Aorta (tissue), 5 donors: ENCODE data around the gene MAGEB2. TPM values are rescaled to one million over a fixed set of nuclear protein-coding genes. Genes with fewer than 3 reads are reported as not detected.
"Not testable (repeated sequence)": the region's sequence is repeated elsewhere in the genome, so short reads cannot be mapped to it uniquely, and the experiment has no call there.

Experiments used
- ATAC-seq: fragments of 200-7000 bp; cut with Tn5 transposase; one replicate; pipeline ENCODE4 v1.9.1; 2022; ENCODE audit warnings: moderate library complexity; ENCODE audit not compliant: low FRiP score
- DNase-seq, 2 donors: peaks; one replicate each; pipeline ENCODE4 v3.0.0-alpha.2; 2020
- H3K27ac ChIP-seq, 2 donors: one replicate each; pipeline ENCODE4 v1.5.1; 2013; ENCODE audit warnings: low read length in 2 of 2, mild to moderate bottlenecking in 2 of 2, moderate library complexity in 2 of 2, control low read depth in 1 of 2, inconsistent platforms in 1 of 2, low read depth in 1 of 2
- H3K27me3 ChIP-seq, 2 donors: one replicate each; pipeline ENCODE4 v1.6.1; 2013; ENCODE audit warnings: control low read depth in 1 of 2, low read length in 1 of 2, mild to moderate bottlenecking in 1 of 2, moderate library complexity in 1 of 2; ENCODE audit not compliant: insufficient read depth in 2 of 2, control insufficient read depth in 1 of 2
- H3K36me3 ChIP-seq, 2 donors: one replicate each; pipeline ENCODE4 v1.6.1; 2013; ENCODE audit warnings: control low read depth in 1 of 2, low read length in 1 of 2, mild to moderate bottlenecking in 1 of 2; ENCODE audit not compliant: insufficient read depth in 2 of 2, control insufficient read depth in 1 of 2
- H3K4me1 ChIP-seq, 2 donors: one replicate each; pipeline ENCODE4 v1.6.1; 2013; ENCODE audit warnings: low read length in 2 of 2, control low read depth in 1 of 2, mild to moderate bottlenecking in 1 of 2, moderate library complexity in 1 of 2; ENCODE audit not compliant: insufficient read depth in 2 of 2, control insufficient read depth in 1 of 2
- H3K4me3 ChIP-seq, 2 donors: one replicate each; pipeline ENCODE4 v1.5.1; 2013; ENCODE audit warnings: low read length in 2 of 2, control low read depth in 1 of 2, mild to moderate bottlenecking in 1 of 2
- H3K9me3 ChIP-seq: one replicate; pipeline ENCODE4 v1.6.1; 2013; ENCODE audit warnings: mild to moderate bottlenecking, low read length; ENCODE audit not compliant: control insufficient read depth
- WGBS, 2 donors: extraction: QIAGEN DNeasy Blood & Tissue Kit; methylation state at CpG; one replicate each; pipeline ENCODE4 v1.1.7; 2013; 5-methylcytosine and 5-hydroxymethylcytosine counted together
- intact Hi-C, 2 donors: fragments of 100-400 bp; cut with DNase I; formaldehyde crosslinking; loops; one replicate each; pipeline versions ENCODE4 v1.14.2 to v1.15.0; 2022
- long read RNA-seq, 2 donors: library from polyadenylated mRNA; unstranded; transcript quantifications; one replicate each; pipeline ENCODE4 v2.0.0, GENCODE V29; 2020 to 2021
- polyA plus RNA-seq, 2 donors: library from polyadenylated mRNA; stranded (reverse); fragments of 200-250 nt; gene quantifications; one replicate each; pipeline ENCODE4 v1.2.3, GENCODE V29; 2013
- total RNA-seq, 2 donors: library from RNA; stranded (reverse); fragmentation: NEBNext Ultra II Directional; extraction: Animal tissue kit (Norgen Biotek cat#: 25700); gene quantifications; one replicate each; pipeline ENCODE4 v1.2.1, GENCODE V29; 2021
- donor health status: healthy with polysubstance abuse.
- donor health status: Bipolar disorder and iron deficiency.
- donor health status: DM: no; HTN: no; CAD: no.
- donor health status: DM: no; HTN: no; CAD: no.
- donor health status: DM: yes; HTN: yes; CAD: no.

The MAGEB2 gene
- not detected for total RNA-seq
- polyA plus RNA-seq: not detected
- long read RNA-seq, donor 1: 0 reads
- long read RNA-seq, donor 2: 0 reads

GRCh38 chrX:30215357-30215843, at the start of gene MAGEB2:
MAGEB2 (plus strand) TSS chrX:30215563; CDS start chrX:30218581, 3,018 bp downstream.
- Histone ChIP-seq H3K27me3 (no peaks in the 10 kb centered on the region), H3K4me3 (no peak within 1 kb of the TSS), H3K36me3 (no peaks in the 10 kb centered on the region), H3K9me3 (no peaks in the 10 kb centered on the region), H3K4me1 (no peaks in the 10 kb centered on the region), H3K27ac (no peak within 1 kb of the TSS)
- intact Hi-C loops: no loop called here
- no peak for DNase-seq
- ATAC-seq: no peak
- WGBS, 2 donors: 80 to 97% methylated on average over 29 of the region's 29 CpGs

GRCh38 chrX:30170900-30171299, 44.5 kb upstream of the MAGEB2 start:
- DNase-seq (no peak), ATAC-seq (no peak)
- H3K36me3 ChIP-seq: no peaks in the 10 kb centered on the region
- H3K27ac ChIP-seq: no peak overlapping the region
- intact Hi-C loops: no loop called here
- WGBS, 2 donors: 31 to 79% methylated on average over 2 of the region's 2 CpGs
- H3K9me3 ChIP-seq: no peaks in the 10 kb centered on the region
- no peaks in the 10 kb centered on the region for H3K4me1 ChIP-seq
- H3K4me3 ChIP-seq: no peak overlapping the region
- H3K27me3 ChIP-seq: no peaks in the 10 kb centered on the region

DNA sequence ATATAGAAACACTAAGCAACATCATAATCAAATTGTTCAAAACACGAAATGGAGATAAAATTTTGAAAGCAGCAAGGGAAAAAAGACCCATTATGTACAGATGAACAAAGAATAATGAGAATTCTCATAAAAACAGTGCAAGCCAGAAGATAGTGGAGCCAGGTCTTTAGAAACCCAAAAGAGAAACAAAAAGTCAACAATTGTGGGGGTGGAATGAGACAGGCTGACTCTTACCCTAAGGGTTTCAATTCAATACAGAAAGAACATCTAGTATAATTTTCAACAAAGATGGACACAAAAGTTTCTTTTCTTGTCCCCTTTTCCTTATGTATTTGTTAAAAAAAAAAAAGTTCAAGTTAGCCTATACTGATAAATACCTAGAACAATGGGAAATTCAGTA, 34.0 kb upstream of the MAGEB2 start:
- intact Hi-C loops: no loop called here
- H3K27me3 ChIP-seq: no peaks in the 10 kb centered on the region
- ATAC-seq: no peak
- WGBS, 2 donors: 7% methylated on average over 1 of the region's 1 CpG
- H3K4me1 ChIP-seq: peaks cover 0 to 1% of the 10 kb centered on the region in 2 donors
- no peak overlapping the region for H3K4me3 ChIP-seq
- H3K9me3 ChIP-seq: no peaks in the 10 kb centered on the region
- DNase-seq: no peak
- H3K27ac ChIP-seq: no peak overlapping the region
- H3K36me3 ChIP-seq: no peaks in the 10 kb centered on the region

GRCh38 chrX:30183554-30183953, 31.8 kb upstream of the MAGEB2 start:
- Histone ChIP-seq H3K36me3 (no peaks in the 10 kb centered on the region), H3K9me3 (no peaks in the 10 kb centered on the region), H3K4me1 (peaks cover 0 to 1% of the 10 kb centered on the region in 2 donors), H3K4me3 (no peak overlapping the region), H3K27me3 (no peaks in the 10 kb centered on the region), H3K27ac (no peak overlapping the region)
- DNase-seq (no peak), ATAC-seq (no peak)
- intact Hi-C loops: no loop called here
- 11 to 27% methylated on average over 3 of the region's 3 CpGs for WGBS, 2 donors

- H3K36me3 ChIP-seq: no peaks in the 10 kb centered on the region
- no peak overlapping the region for H3K27ac ChIP-seq
- no peak overlapping the region for H3K4me3 ChIP-seq
- intact Hi-C loops: no loop called here
- H3K9me3 ChIP-seq: no peaks in the 10 kb centered on the region
- whole genome bisulfite sequencing, 2 donors: 84 to 96% methylated on average over 2 of the region's 2 CpGs
- DNase-seq (no peak), ATAC-seq (no peak)
- H3K4me1 ChIP-seq: no peaks in the 10 kb centered on the region
- no peaks in the 10 kb centered on the region for H3K27me3 ChIP-seq
Measured at GRCh38 chrX:30190426-30190825, 24.9 kb upstream of the MAGEB2 start.

DNA sequence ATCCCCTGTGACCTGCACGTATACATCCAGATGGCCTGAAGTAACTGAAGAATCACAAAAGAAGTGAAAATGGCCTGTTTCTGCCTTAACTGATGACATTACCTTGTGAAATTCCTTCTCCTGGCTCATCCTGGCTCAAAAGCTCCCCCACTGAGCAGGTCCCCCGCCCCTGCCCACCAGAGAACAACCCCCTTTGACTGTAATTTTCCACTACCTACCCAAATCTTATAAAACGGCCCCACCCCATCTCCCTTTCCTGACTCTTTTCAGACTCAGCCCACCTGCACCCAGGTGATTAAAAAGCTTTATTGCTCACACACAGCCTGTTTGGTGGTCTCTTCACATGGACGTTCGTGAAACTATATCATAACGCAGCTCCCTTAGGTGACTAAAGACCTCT, 21.5 kb upstream of the MAGEB2 start:
- WGBS, 2 donors: 51 to 77% methylated on average over 6 of the region's 6 CpGs
- H3K4me1 ChIP-seq, H3K36me3 ChIP-seq, DNase-seq, ATAC-seq, intact Hi-C loops, H3K9me3 ChIP-seq, H3K27ac ChIP-seq, H3K4me3 ChIP-seq, H3K27me3 ChIP-seq: not testable (repeated sequence)

DNA sequence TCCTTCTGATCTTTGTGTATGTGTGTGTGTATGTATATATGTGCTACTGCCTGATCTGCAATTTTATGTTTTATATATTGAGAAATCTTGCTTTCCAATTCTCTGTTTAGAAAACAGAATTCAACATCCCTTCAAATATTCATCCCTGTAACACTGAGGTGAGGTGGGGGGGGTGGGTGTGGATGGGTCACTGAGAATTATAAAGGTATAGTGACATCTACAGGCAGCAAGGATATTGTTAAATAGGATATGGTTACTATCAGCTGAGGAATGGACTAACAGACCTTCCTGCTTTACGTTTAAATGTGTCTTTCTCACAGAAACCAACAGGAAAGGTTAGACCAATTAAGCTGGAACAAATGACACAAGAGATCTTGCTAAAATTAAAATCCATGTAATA, 19.0 kb upstream of the MAGEB2 start:
- intact Hi-C loops: no loop called here
- WGBS, 2 donors: 17 to 33% methylated on average over 1 of the region's 1 CpG
- H3K27ac ChIP-seq: no peak overlapping the region
- no peaks in the 10 kb centered on the region for H3K27me3 ChIP-seq
- H3K4me1 ChIP-seq: no peaks in the 10 kb centered on the region
- no peaks in the 10 kb centered on the region for H3K36me3 ChIP-seq
- DNase-seq: no peak
- H3K9me3 ChIP-seq: no peaks in the 10 kb centered on the region
- ATAC-seq: no peak
- H3K4me3 ChIP-seq: no peak overlapping the region

- Histone ChIP-seq H3K4me3 (no peak overlapping the region), H3K27ac (no peak overlapping the region), H3K4me1 (no peaks in the 10 kb centered on the region), H3K27me3 (no peaks in the 10 kb centered on the region), H3K36me3 (no peaks in the 10 kb centered on the region), H3K9me3 (no peaks in the 10 kb centered on the region)
- 85 to 94% methylated on average over 2 of the region's 2 CpGs for WGBS, 2 donors
- DNase-seq (no peak), ATAC-seq (no peak)
- intact Hi-C loops: no loop called here
Measured at GRCh38 chrX:30212172-30212571, 3.2 kb upstream of the MAGEB2 start.

DNA sequence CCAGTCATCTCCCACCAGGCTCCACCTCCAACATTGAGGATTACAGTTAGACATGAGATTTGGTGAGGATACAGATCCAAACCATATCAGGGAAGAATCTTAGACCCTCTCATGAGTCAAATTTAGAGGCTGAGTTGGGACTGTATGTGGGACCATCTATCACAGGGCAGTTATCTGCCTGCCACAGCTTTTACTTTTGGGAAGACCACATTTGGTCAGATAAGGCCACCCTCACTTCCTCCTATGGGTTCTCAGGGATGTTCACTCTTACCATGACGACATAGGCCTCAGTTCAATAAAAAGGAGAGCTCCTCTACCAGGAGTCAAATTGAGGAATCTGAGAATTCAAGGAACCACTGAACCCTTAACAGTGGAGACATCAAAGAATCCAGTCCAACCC, 2.1 kb downstream of the MAGEB2 start:
- DNase-seq: no peak
- Histone ChIP-seq H3K4me1 (no peaks in the 10 kb centered on the region), H3K27ac (no peak overlapping the region), H3K36me3 (no peaks in the 10 kb centered on the region), H3K27me3 (no peaks in the 10 kb centered on the region), H3K9me3 (no peaks in the 10 kb centered on the region), H3K4me3 (no peak overlapping the region)
- ATAC-seq: no peak
- 60 to 87% methylated on average over 1 of the region's 1 CpG for WGBS, 2 donors
- intact Hi-C loops: no loop called here
